ENCODE results near the gene ZNF451. TPM values are rescaled to one million over a fixed set of nuclear protein-coding genes. Genes with fewer than 3 reads are reported as not detected.

The ZNF451 gene
- total and polyA plus RNA-seq, 2 donors (not counting 1 experiment from before 2014, with no cell fraction given): 25.9 to 86.3 TPM

GRCh38 chr6:57215260-57215659 is 125.3 kb downstream of the ZNF451 start:
- Mint-ChIP-seq H3K27me3 (no peaks in the 10 kb centered on the region), H3K4me1 (no peaks in the 10 kb centered on the region), H3K27ac (no peak overlapping the region), H3K9me3 (ENCODE audit: insufficient read depth) (no peaks in the 10 kb centered on the region), H3K4me3 (no peak overlapping the region)
- ATAC-seq (ENCODE audit: low read depth) (no peak), DNase-seq (no peak)
- no peak overlapping the region for H3K27ac ChIP-seq (ENCODE audit: low read length in 2 of 2)
- H3K9ac ChIP-seq (ENCODE audit: low read length): no peak overlapping the region
- H3K79me2 ChIP-seq (ENCODE audit: control insufficient read depth, insufficient read depth, low read length): no peaks in the 10 kb centered on the region
- no peaks in the 10 kb centered on the region for H3K36me3 ChIP-seq (replicated peaks in 1 of 2; ENCODE audit: control extremely low read depth in 1 of 2, control insufficient read depth in 1 of 2, extremely low read depth in 1 of 2, insufficient read depth in 2 of 2, low read length in 1 of 2)
- H3K4me3 ChIP-seq (ENCODE audit: control extremely low read depth in 1 of 5, extremely low read depth in 1 of 5, insufficient read depth in 1 of 5, low read depth in 2 of 5, low read length in 4 of 5): no peak overlapping the region
- H3K4me1 ChIP-seq (ENCODE audit: control insufficient read depth in 2 of 2, insufficient read depth in 2 of 2, low read length in 2 of 2): no peaks in the 10 kb centered on the region
- H3K27me3 ChIP-seq (replicated peaks in 1 of 4; ENCODE audit: control extremely low read depth in 1 of 4, control insufficient read depth in 3 of 4, insufficient read depth in 4 of 4, low read length in 3 of 4): no peaks in the 10 kb centered on the region
- TF ChIP-seq, protein P1, sequence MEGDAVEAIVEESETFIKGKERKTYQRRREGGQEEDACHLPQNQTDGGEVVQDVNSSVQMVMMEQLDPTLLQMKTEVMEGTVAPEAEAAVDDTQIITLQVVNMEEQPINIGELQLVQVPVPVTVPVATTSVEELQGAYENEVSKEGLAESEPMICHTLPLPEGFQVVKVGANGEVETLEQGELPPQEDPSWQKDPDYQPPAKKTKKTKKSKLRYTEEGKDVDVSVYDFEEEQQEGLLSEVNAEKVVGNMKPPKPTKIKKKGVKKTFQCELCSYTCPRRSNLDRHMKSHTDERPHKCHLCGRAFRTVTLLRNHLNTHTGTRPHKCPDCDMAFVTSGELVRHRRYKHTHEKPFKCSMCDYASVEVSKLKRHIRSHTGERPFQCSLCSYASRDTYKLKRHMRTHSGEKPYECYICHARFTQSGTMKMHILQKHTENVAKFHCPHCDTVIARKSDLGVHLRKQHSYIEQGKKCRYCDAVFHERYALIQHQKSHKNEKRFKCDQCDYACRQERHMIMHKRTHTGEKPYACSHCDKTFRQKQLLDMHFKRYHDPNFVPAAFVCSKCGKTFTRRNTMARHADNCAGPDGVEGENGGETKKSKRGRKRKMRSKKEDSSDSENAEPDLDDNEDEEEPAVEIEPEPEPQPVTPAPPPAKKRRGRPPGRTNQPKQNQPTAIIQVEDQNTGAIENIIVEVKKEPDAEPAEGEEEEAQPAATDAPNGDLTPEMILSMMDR (IDR thresholded peaks at IDR 0.05): no peak
- TF ChIP-seq EZH2 (IDR thresholded peaks at IDR 0.05; ENCODE audit: borderline replicate concordance, insufficient read depth, low read depth, low read length, poor library complexity, severe bottlenecking): no peak
- no CpG with 5 or more reads among the region's 1 CpG for WGBS (ENCODE audit: insufficient coverage)
- H4K20me1 ChIP-seq (ENCODE audit: control insufficient read depth, insufficient read depth, low read length, poor library complexity, severe bottlenecking): no peaks in the 10 kb centered on the region
- ChIA-PET POLR2A (no interaction called here), CTCF (no interaction called here)
- no peaks in the 10 kb centered on the region for H3K9me3 ChIP-seq (ENCODE audit: control extremely low read depth in 1 of 3, control insufficient read depth in 2 of 3, insufficient read depth in 1 of 3, low read length in 2 of 3)
- intact Hi-C loops (cut with micrococcal nuclease): no loop called here
- H3K4me2 ChIP-seq (replicated peaks; ENCODE audit: low read depth, low read length, poor library complexity, severe bottlenecking): no peak overlapping the region
- no peak overlapping the region for H2AFZ ChIP-seq (ENCODE audit: insufficient read depth, low read depth, low read length, poor library complexity, severe bottlenecking)

GRCh38 chr6:57216235-57217101 is 126.5 kb downstream of the ZNF451 start:
- Mint-ChIP-seq H3K9me3 (ENCODE audit: insufficient read depth) (no peaks in the 10 kb centered on the region), H3K4me3 (no peak overlapping the region), H3K27me3 (no peaks in the 10 kb centered on the region), H3K27ac (no peak overlapping the region), H3K4me1 (peaks cover 4% of the 10 kb centered on the region)
- Histone ChIP-seq H4K20me1 (ENCODE audit: control insufficient read depth, insufficient read depth, low read length, poor library complexity, severe bottlenecking) (no peaks in the 10 kb centered on the region), H3K79me2 (ENCODE audit: control insufficient read depth, insufficient read depth, low read length) (no peaks in the 10 kb centered on the region), H3K27ac (ENCODE audit: low read length in 2 of 2) (no peak overlapping the region), H3K9me3 (ENCODE audit: control extremely low read depth in 1 of 3, control insufficient read depth in 2 of 3, insufficient read depth in 1 of 3, low read length in 2 of 3) (no peaks in the 10 kb centered on the region), H3K4me3 (ENCODE audit: control extremely low read depth in 1 of 5, extremely low read depth in 1 of 5, insufficient read depth in 1 of 5, low read depth in 2 of 5, low read length in 4 of 5) (no peak overlapping the region), H3K9ac (ENCODE audit: low read length) (no peak overlapping the region), H3K4me2 (replicated peaks; ENCODE audit: low read depth, low read length, poor library complexity, severe bottlenecking) (no peak overlapping the region), H3K36me3 (replicated peaks in 1 of 2; ENCODE audit: control extremely low read depth in 1 of 2, control insufficient read depth in 1 of 2, extremely low read depth in 1 of 2, insufficient read depth in 2 of 2, low read length in 1 of 2) (no peaks in the 10 kb centered on the region), H3K4me1 (ENCODE audit: control insufficient read depth in 2 of 2, insufficient read depth in 2 of 2, low read length in 2 of 2) (peaks cover 4 to 5% of the 10 kb centered on the region in 2 donors), H3K27me3 (replicated peaks in 1 of 4; ENCODE audit: control extremely low read depth in 1 of 4, control insufficient read depth in 3 of 4, insufficient read depth in 4 of 4, low read length in 3 of 4) (peaks cover 0 to 2% (median 0%) of the 10 kb centered on the region in 4 experiments), H2AFZ (ENCODE audit: insufficient read depth, low read depth, low read length, poor library complexity, severe bottlenecking) (no peak overlapping the region)
- ATAC-seq (ENCODE audit: low read depth) (no peak), DNase-seq (no peak)
- intact Hi-C loops (cut with micrococcal nuclease): no loop called here
- ChIA-PET CTCF (no interaction called here), POLR2A (no interaction called here)
- TF ChIP-seq, protein P1 (IDR thresholded peaks at IDR 0.05): no peak
- no peak for TF ChIP-seq EZH2 (IDR thresholded peaks at IDR 0.05; ENCODE audit: borderline replicate concordance, insufficient read depth, low read depth, low read length, poor library complexity, severe bottlenecking)
- 91% methylated on average over 3 of the region's 7 CpGs for WGBS (ENCODE audit: insufficient coverage)

Measured in B cell (primary cell).